UCSD-AML1 (cell line): ENCODE results near the gene SNED1.
A peak's percentile ranks its signal among the peaks of the same experiment; 100 is the strongest.

Experiments used
- DNase-seq: peaks from one replicate; lab custom pipeline; 2025; ENCODE audit not compliant: unreplicated experiment; lab: John Stamatoyannopoulos, UW

SNED1 gene

GRCh38 chr2:240959941-240960308 lies 38.5 kb upstream of the SNED1 start:
- no peak for DNase-seq

GRCh38 chr2:240960309-240960970 lies 38.0 kb upstream of the SNED1 start:
- DNase-seq, result no peak

- DNase-seq, result no peak
Measured at GRCh38 chr2:240960971-240961876, 37.2 kb upstream of the SNED1 start.

GRCh38 chr2:240961910-240962299 lies 36.5 kb upstream of the SNED1 start:
- no peak for DNase-seq

GRCh38 chr2:240962300-240963064 lies 35.9 kb upstream of the SNED1 start:
- DNase-seq, result no peak

GRCh38 chr2:240963065-240963867 lies 35.2 kb upstream of the SNED1 start:
- DNase-seq, result no peak

GRCh38 chr2:240963868-240964703 lies 34.3 kb upstream of the SNED1 start:
- no peak for DNase-seq

GRCh38 chr2:240964704-240965295 lies 33.6 kb upstream of the SNED1 start:
- no peak for DNase-seq

- DNase-seq, result peak; percentile 85
Measured at GRCh38 chr2:240965296-240965904, 33.0 kb upstream of the SNED1 start.

GRCh38 chr2:240965905-240966456 lies 32.4 kb upstream of the SNED1 start:
- DNase-seq, result no peak

GRCh38 chr2:240966457-240966905 lies 31.9 kb upstream of the SNED1 start:
- no peak for DNase-seq

GRCh38 chr2:240966906-240967680 lies 31.3 kb upstream of the SNED1 start:
- DNase-seq, result no peak

GRCh38 chr2:240967681-240968621 lies 30.5 kb upstream of the SNED1 start:
- no peak for DNase-seq

- peak; percentile 50 for DNase-seq
Measured at GRCh38 chr2:240968731-240969624, 29.4 kb upstream of the SNED1 start.

- DNase-seq, result no peak
Measured at GRCh38 chr2:240970104-240970503, 28.3 kb upstream of the SNED1 start.

GRCh38 chr2:240970816-240971215 lies 27.6 kb upstream of the SNED1 start:
- DNase-seq, result no peak
